Sigmoid colon (tissue), 4 donors: ENCODE data around the gene APEH.

ENCODE experiments used
- CTCF ChIP-seq, 4 experiments: fragments of 450-650 bp in 3 of 4; fragments of 200-600 bp in 1 of 4; IDR thresholded peaks; one replicate each; pipeline ENCODE4 v1.5.1; 2016 to 2019; ENCODE audit warnings: antibody characterized with exemption in 4 of 4, mild to moderate bottlenecking in 3 of 4, moderate library complexity in 2 of 4
- EP300 ChIP-seq, 4 donors: sonication (generic); formaldehyde crosslinking; IDR thresholded peaks; one replicate each; pipeline ENCODE4 v1.6.1; 2017; ENCODE audit warnings: antibody characterized with exemption in 4 of 4
- POLR2AphosphoS5 ChIP-seq, 4 donors: sonication (generic); formaldehyde crosslinking; IDR thresholded peaks; one replicate each; pipeline ENCODE4 v1.6.1; 2017; ENCODE audit warnings: antibody characterized with exemption in 4 of 4

GRCh38 chr3:49630784-49631183, 43.4 kb upstream of the APEH start:
- TF ChIP-seq POLR2AphosphoS5 (IDR thresholded peaks at IDR 0.05): no peak
- TF ChIP-seq CTCF (IDR thresholded peaks at IDR 0.05): no peak
- no peak for TF ChIP-seq EP300 (IDR thresholded peaks at IDR 0.05)
